OCI-LY1 (cell line): Measurements from ENCODE around the gene CATSPER3.

ENCODE experiments used
- H2AFZ ChIP-seq: fragments of 200-600 bp; sonication (generic), shearing (Covaris generic); 2 replicates; pipeline ENCODE4 v1.6.0; 2014; ENCODE audit warnings: antibody characterized with exemption, mild to moderate bottlenecking, low read length
- H3F3A ChIP-seq: fragments of 200-600 bp; sonication (generic), shearing (Covaris generic); 2 replicates; pipeline ENCODE4 v1.6.0; 2014; ENCODE audit warnings: mild to moderate bottlenecking, antibody characterized with exemption, low read length, moderate library complexity; ENCODE audit not compliant: insufficient read depth
- H3K27ac ChIP-seq: fragments of 200-600 bp; sonication (generic); 2 replicates; pipeline ENCODE4 v1.5.1; 2014; ENCODE audit warnings: low read length, mixed run types, mild to moderate bottlenecking, low read depth; ENCODE audit not compliant: poor library complexity, severe bottlenecking
- H3K27me3 ChIP-seq: fragments of 200-600 bp; sonication (generic); 2 replicates; pipeline ENCODE4 v1.6.0; 2014; ENCODE audit warnings: antibody characterized with exemption, mild to moderate bottlenecking, low read length, moderate library complexity; ENCODE audit not compliant: insufficient read depth
- H3K36me3 ChIP-seq: fragments of 200-600 bp; sonication (generic); 2 replicates; pipeline ENCODE4 v1.6.1; 2014; ENCODE audit warnings: mild to moderate bottlenecking, antibody characterized with exemption, low read length, moderate library complexity, mixed read lengths; ENCODE audit not compliant: insufficient read depth
- H3K4me1 ChIP-seq: fragments of 200-600 bp; sonication (generic); 2 replicates; pipeline ENCODE4 v1.5.1; 2014; ENCODE audit warnings: mild to moderate bottlenecking, low read length, moderate library complexity; ENCODE audit not compliant: insufficient read depth, severe bottlenecking
- H3K4me2 ChIP-seq: fragments of 200-600 bp; sonication (generic), shearing (Covaris generic); 2 replicates; pipeline ENCODE4 v1.6.1; 2014; ENCODE audit warnings: low read length
- H3K4me3 ChIP-seq: fragments of 200-600 bp; sonication (generic); 2 replicates; pipeline ENCODE4 v1.5.1; 2014; ENCODE audit warnings: low read length, low read depth, mild to moderate bottlenecking, mixed read lengths; ENCODE audit not compliant: poor library complexity, severe bottlenecking
- H3K79me2 ChIP-seq: fragments of 200-600 bp; shearing (Covaris generic); 2 replicates; pipeline ENCODE4 v1.6.1; 2016; ENCODE audit warnings: mixed run types, low read length, mixed read lengths; ENCODE audit not compliant: insufficient read depth
- H3K9ac ChIP-seq: fragments of 200-600 bp; sonication (generic), shearing (Covaris generic); 2 replicates; pipeline ENCODE4 v1.6.1; 2014; ENCODE audit warnings: mild to moderate bottlenecking, low read length, mixed read lengths
- H3K9me2 ChIP-seq: fragments of 200-600 bp; sonication (generic), shearing (Covaris generic); 2 replicates; pipeline ENCODE4 v1.6.1; 2014; ENCODE audit warnings: low read depth, mild to moderate bottlenecking, low read length, mixed read lengths
- H3K9me3 ChIP-seq: fragments of 200-600 bp; shearing (Covaris generic); 2 replicates; pipeline ENCODE4 v1.6.1; 2014; ENCODE audit warnings: low read length, mixed read lengths
- H4K20me1 ChIP-seq: fragments of 200-600 bp; sonication (generic), shearing (Covaris generic); 2 replicates; pipeline ENCODE4 v1.6.0; 2016; ENCODE audit warnings: mild to moderate bottlenecking, low read length; ENCODE audit not compliant: insufficient read depth
- EZH2 ChIP-seq: fragments of 200-600 bp; sonication (generic), shearing (Covaris generic); IDR thresholded peaks from 2 replicates; pipeline ENCODE4 v1.8.0; 2017; ENCODE audit warnings: borderline replicate concordance, mixed run types, mild to moderate bottlenecking, antibody characterized with exemption, low read length, moderate library complexity, mixed read lengths
- TF ChIP-seq, protein P1 (sequence below): fragments of 200-600 bp; sonication (generic), shearing (Covaris generic); IDR thresholded peaks from 2 replicates; pipeline ENCODE4 v1.5.1; 2017; ENCODE audit warnings: mild to moderate bottlenecking, antibody characterized with exemption, low read length, moderate library complexity, mixed read lengths

Gene CATSPER3

GRCh38 chr5:135027697-135028615, 60.2 kb downstream of the CATSPER3 start:
- H3F3A ChIP-seq: no peaks in the 10 kb centered on the region; the same call in 1 of the 2 replicates
- no peak overlapping the region for H3K4me3 ChIP-seq
- peaks cover 21% of the 10 kb centered on the region for H3K4me1 ChIP-seq
- H3K9me3 ChIP-seq: no peaks in the 10 kb centered on the region
- H3K9me2 ChIP-seq: no peaks in the 10 kb centered on the region
- no peak overlapping the region for H3K9ac ChIP-seq
- TF ChIP-seq EZH2: no peak
- TF ChIP-seq, protein P1, sequence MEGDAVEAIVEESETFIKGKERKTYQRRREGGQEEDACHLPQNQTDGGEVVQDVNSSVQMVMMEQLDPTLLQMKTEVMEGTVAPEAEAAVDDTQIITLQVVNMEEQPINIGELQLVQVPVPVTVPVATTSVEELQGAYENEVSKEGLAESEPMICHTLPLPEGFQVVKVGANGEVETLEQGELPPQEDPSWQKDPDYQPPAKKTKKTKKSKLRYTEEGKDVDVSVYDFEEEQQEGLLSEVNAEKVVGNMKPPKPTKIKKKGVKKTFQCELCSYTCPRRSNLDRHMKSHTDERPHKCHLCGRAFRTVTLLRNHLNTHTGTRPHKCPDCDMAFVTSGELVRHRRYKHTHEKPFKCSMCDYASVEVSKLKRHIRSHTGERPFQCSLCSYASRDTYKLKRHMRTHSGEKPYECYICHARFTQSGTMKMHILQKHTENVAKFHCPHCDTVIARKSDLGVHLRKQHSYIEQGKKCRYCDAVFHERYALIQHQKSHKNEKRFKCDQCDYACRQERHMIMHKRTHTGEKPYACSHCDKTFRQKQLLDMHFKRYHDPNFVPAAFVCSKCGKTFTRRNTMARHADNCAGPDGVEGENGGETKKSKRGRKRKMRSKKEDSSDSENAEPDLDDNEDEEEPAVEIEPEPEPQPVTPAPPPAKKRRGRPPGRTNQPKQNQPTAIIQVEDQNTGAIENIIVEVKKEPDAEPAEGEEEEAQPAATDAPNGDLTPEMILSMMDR: no peak
- H2AFZ ChIP-seq: no peak overlapping the region
- no peak overlapping the region for H3K27ac ChIP-seq
- no peak overlapping the region for H3K4me2 ChIP-seq
- peaks cover 34% of the 10 kb centered on the region for H3K79me2 ChIP-seq
- no peaks in the 10 kb centered on the region for H3K27me3 ChIP-seq
- H3K36me3 ChIP-seq: peaks cover 44% of the 10 kb centered on the region
- H4K20me1 ChIP-seq: no peaks in the 10 kb centered on the region

- H3K4me1 ChIP-seq: peaks cover 21% of the 10 kb centered on the region
- no peak overlapping the region for H3K4me3 ChIP-seq
- no peaks in the 10 kb centered on the region for H3K27me3 ChIP-seq
- TF ChIP-seq EZH2: no peak
- TF ChIP-seq, protein P1: no peak
- no peak overlapping the region for H3K4me2 ChIP-seq
- H3F3A ChIP-seq: no peaks in the 10 kb centered on the region; the same call in 1 of the 2 replicates
- H2AFZ ChIP-seq: no peak overlapping the region
- no peak overlapping the region for H3K9ac ChIP-seq
- H3K9me3 ChIP-seq: no peaks in the 10 kb centered on the region
- no peak overlapping the region for H3K27ac ChIP-seq
- no peaks in the 10 kb centered on the region for H4K20me1 ChIP-seq
- peaks cover 39% of the 10 kb centered on the region for H3K79me2 ChIP-seq
- H3K36me3 ChIP-seq: peaks cover 44% of the 10 kb centered on the region
- H3K9me2 ChIP-seq: no peaks in the 10 kb centered on the region
Observed at GRCh38 chr5:135028791-135029476, 61.2 kb downstream of the CATSPER3 start.

GRCh38 chr5:135029477-135030122, 61.9 kb downstream of the CATSPER3 start:
- Histone ChIP-seq H3K79me2 (peaks cover 39% of the 10 kb centered on the region), H3K4me1 (peaks cover 24% of the 10 kb centered on the region), H3K36me3 (peaks cover 44% of the 10 kb centered on the region), H3K9me2 (no peaks in the 10 kb centered on the region), H2AFZ (no peak overlapping the region), H3K4me3 (no peak overlapping the region), H4K20me1 (no peaks in the 10 kb centered on the region), H3K9ac (no peak overlapping the region), H3F3A (no peaks in the 10 kb centered on the region; the same call in 1 of the 2 replicates), H3K27me3 (no peaks in the 10 kb centered on the region), H3K27ac (no peak overlapping the region), H3K9me3 (no peaks in the 10 kb centered on the region), H3K4me2 (no peak overlapping the region)
- no peak for TF ChIP-seq EZH2
- TF ChIP-seq, protein P1: no peak
